GM21576 (cell line): ENCODE data around the gene PANX3.
A peak's percentile ranks its signal among the peaks of the same experiment; 100 is the strongest.
"Not testable (repeated sequence)": the region's sequence is repeated elsewhere in the genome, so short reads cannot be mapped to it uniquely, and the experiment has no call there.

Experiments
- ATAC-seq: cut with Tn5 transposase; IDR thresholded peaks from one replicate; pipeline ENCODE4 v1.9.1; 2021; ENCODE audit warnings: mild to moderate bottlenecking, moderate library complexity; ENCODE audit not compliant: unreplicated experiment

PANX3 gene

DNA sequence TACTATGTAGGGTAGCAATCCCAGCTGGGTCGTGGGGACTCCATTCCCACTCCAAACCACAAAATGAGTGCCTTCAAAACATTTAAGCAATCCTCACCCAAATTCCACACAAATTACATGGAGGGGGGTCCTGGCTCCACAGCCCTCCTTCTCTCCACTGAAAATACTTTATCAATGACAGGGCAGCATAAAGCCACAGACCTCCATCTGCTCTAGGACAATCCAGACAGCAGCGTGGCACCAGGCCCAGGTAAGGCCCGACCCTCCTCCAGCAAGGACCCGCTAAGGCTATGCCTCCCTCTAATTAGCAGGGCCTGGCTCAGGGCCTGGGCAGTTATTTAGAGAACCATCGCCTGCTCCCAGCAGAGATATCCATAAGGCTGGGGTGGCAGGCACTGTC is at the start of gene PANX3:
Gene PANX3 (plus strand): TSS at position 365 of the 400 bp plus-strand sequence. CDS start 129 bp downstream, outside the sequence.
- no peak for ATAC-seq

DNA sequence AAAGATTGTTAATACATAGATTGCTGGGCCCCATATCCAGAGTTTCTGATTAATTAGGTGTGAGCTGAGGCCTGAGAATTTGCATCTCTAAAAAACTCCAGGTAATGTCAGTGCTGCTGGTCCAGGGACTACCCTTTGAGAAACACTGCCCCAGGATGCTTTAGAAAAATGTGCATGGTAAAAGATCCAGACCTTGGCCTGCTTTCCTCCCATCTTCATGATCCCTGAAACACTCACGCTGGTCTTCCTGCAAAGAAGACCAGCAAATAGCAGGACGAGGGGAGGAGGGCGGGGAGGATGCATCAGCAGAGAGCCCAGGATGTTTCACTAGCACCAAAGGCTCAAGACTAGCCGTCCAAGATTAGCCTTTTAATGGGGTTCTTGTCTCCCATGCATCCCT is 41.5 kb upstream of the PANX3 start, which contains the start of gene OR8A1:
Gene OR8A1 (plus strand): TSS at position 301 of the 400 bp plus-strand sequence. CDS start 123 bp downstream, outside the sequence.
- no peak for ATAC-seq

DNA sequence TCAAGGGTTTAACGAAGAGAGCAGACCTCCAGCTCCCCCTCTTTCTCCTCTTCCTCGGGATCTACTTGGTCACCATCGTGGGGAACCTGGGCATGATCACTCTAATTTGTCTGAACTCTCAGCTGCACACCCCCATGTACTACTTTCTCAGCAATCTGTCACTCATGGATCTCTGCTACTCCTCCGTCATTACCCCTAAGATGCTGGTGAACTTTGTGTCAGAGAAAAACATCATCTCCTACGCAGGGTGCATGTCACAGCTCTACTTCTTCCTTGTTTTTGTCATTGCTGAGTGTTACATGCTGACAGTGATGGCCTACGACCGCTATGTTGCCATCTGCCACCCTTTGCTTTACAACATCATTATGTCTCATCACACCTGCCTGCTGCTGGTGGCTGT is 41.1 kb upstream of the PANX3 start:
- ATAC-seq: no peak

- no peak for ATAC-seq
Observed at GRCh38 chr11:124577716-124578427, 33.4 kb upstream of the PANX3 start.

- no peak for ATAC-seq
Observed at GRCh38 chr11:124578761-124579160, 32.5 kb upstream of the PANX3 start.

DNA sequence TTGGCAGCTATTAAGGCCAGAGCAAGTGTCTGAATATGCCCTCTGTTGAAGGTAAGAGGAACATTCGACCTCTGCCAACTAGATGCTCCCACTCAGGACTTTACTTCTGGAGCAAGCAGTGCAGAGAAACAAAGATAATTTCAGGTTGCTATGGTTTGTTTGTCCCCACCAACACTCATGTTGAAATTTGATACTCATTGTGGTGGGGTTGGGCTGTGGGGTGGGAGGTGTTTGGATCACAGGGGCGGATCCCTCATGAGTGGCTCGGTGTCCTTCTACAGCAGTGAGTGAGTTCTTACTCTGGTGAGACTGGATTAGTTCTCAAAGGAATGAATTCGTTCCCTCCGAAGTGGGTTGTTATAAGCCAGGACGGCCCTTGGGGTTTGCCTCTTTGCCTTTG is 29.4 kb upstream of the PANX3 start:
- ATAC-seq: no peak

GRCh38 chr11:124582565-124582964 is 28.7 kb upstream of the PANX3 start:
- ATAC-seq: no peak

DNA sequence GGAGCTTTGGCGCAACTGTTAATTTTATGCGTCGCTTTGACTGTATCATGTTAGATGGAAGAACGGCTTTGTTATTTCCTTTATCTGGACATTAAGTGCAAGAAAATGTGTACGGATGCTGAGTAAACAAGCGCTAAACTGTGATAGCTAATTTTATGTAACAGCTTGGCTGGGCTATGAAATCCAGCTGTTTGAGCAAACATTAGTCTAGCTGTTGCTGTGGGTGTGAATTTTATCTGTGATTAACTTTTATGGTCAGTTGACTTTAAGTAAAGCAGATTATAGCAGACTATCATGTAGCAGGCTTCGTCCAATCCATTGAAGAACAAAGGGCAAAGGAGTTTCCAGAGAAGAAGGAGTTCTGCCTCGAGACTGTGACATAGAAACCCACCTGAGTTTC is 27.4 kb upstream of the PANX3 start:
- no peak for ATAC-seq

GRCh38 chr11:124584681-124585372 is 26.4 kb upstream of the PANX3 start:
- ATAC-seq: no peak

GRCh38 chr11:124586238-124586860 is 24.9 kb upstream of the PANX3 start:
- peak; percentile 47 for ATAC-seq

DNA sequence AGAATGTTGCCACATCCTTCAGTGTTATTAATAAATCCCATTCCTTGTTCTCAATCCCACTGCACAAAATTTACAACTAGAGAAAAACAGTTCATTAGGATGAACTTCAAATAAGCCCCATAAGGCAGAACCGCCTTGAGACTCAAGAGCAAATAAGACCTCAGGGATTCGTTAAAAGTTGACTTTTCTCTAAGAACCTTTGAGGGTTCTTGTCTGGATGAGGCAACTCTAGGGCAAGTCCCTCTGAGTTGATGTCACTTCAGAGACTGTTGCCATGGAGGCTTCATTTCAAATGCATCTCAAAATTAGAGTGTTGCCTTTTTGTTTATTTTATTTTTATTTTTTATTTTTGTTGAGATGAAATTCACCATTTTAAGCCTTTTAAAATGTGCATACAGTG is 19.8 kb upstream of the PANX3 start:
- no peak for ATAC-seq

DNA sequence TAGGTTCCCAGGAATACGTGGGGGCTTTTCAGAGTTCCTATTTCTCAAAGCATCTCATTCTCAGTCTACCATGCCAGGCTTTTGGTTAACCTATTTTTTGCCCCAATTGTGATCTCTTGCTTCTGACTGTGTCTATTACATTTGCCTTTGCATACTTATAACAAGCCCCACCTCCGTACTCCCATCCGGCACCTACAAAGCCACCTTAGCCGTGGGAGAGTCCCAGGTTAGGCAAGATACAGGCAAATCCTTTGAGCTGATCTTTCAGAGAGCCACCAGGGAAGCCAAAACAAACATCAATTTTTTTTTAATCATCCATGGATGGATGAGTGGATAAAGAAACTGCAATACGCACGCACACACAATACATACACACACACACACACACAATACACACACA is 18.6 kb upstream of the PANX3 start:
- ATAC-seq: no peak

DNA sequence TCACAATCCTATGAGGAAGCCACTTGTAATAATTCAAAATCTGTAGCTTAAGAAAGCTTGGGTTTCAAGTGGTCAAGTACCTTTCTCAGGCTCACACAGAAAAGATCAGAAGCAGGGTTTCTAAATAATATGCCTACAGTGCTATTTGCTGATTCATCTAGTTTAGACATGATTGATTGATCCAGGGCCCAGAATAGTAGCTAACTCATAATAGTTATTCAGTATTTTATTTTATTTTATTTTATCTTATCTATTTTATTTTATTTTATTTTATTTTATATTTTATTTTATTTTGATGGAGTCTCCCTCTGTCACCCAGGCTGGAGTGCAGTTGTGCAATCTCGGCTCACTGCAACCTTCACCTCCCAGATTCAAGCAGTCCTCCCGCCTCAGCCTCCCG is 15.9 kb upstream of the PANX3 start:
- no peak for ATAC-seq

GRCh38 chr11:124597626-124598025 is 13.6 kb upstream of the PANX3 start:
- ATAC-seq: no peak

- no peak for ATAC-seq
Observed at GRCh38 chr11:124600621-124601320, 10.5 kb upstream of the PANX3 start.

- ATAC-seq: no peak
Observed at GRCh38 chr11:124602193-124602592, 9.0 kb upstream of the PANX3 start.

DNA sequence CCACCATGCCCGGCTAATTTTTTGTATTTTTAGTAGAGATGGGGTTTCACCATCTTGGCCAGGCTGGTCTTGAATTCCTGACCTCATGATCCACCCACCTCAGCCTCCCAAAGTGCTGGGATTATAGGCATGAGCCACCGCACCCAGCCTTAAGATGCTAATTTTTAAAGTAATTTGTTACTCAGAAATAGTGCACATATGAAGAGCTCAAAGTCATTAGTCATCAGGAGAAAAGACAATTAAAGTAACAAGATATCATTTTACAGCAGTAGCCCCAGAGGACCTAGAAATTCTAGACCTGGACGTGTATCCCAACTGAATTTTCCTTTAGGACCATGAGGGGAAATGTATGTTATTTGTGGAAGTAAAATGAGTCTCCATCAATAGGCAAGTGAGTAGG is 8.5 kb upstream of the PANX3 start:
- ATAC-seq: not testable (repeated sequence)

GRCh38 chr11:124605719-124606118 is 5.5 kb upstream of the PANX3 start:
- ATAC-seq: no peak

- ATAC-seq: no peak
Observed at GRCh38 chr11:124608147-124608546, 3.1 kb upstream of the PANX3 start.

DNA sequence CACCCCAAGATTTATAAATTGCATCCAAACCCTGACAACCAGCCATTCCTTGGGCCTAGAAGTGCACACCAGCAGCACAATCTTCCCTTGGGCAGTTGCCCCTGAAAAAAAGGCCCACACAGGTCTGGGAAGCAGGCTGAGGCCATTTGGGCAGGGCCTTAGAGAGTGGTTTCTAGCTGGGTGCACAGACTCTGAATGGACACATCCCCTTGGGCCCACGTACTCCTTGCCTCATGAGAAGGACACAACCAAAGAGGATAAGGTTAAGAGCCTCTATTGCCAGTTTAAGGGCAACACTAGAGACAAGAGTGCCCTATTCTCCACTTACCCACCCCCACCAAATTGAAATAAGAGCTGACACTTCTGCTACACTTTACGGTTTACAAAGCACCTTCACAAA is 933 bp upstream of the PANX3 start:
- ATAC-seq: no peak

DNA sequence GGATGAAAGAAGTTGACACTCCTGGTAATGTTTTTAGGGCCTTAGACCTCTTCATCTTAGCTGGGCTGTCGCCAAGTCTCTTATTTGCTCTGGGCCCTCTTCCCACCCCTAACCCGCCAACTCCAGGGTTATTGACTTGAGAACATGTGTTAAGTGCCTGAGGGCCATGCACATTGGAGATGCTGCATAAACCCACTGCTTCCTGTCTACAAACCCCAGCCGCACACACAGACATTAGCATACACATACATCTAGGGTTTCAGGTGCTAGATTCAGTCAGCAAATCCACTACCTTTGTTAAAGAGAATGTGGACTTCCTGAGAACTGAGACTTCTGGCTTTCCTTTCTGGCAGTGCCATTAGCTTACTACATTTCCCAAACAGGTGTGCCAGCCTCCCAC is 817 bp downstream of the PANX3 start:
- ATAC-seq: no peak
